Measurements from ENCODE around the gene SNAP47.

GRCh38 chr1:227763246-227764018 lies 28.2 kb downstream of the SNAP47 start:
- no peak for TF ChIP-seq POLR2A (IDR thresholded peaks at IDR 0.05; ENCODE audit: low read depth, low read length)
- TF ChIP-seq POLR2AphosphoS5 (IDR thresholded peaks at IDR 0.05; ENCODE audit: low read depth, low read length), result no peak
- no peak for TF ChIP-seq TAF1 (IDR thresholded peaks at IDR 0.05; ENCODE audit: low read depth, low read length)
- TF ChIP-seq POU2F2 (IDR thresholded peaks at IDR 0.05; ENCODE audit: low read depth, low read length), result no peak

All from GM12891 (cell line).